H1 (cell line): ENCODE measurements around the gene RTN3. TPM values are rescaled to one million over a fixed set of nuclear protein-coding genes. Genes with fewer than 3 reads are reported as not detected.
A peak's percentile ranks its signal among the peaks of the same experiment; 100 is the strongest.

ENCODE experiments used
- CTCF ChIA-PET: fragments of 300-600 bp; sonication (Branson Sonifier 250); formaldehyde crosslinking; loops from one replicate; lab custom pipeline; 2021; ENCODE audit not compliant: partially characterized antibody; lab: Charles Lee
- POLR2A ChIA-PET: fragments of 300-600 bp; sonication (Branson Sonifier 250); formaldehyde crosslinking; loops from one replicate; lab custom pipeline; 2021; ENCODE audit warnings: inconsistent platforms; ENCODE audit not compliant: partially characterized antibody; lab: Charles Lee
- DNase-seq, 2 experiments: peaks; one replicate each; pipeline versions ENCODE4 v3.0.0 to v3.0.0-alpha.2; 2010 to 2022; ENCODE audit warnings: low spot score in 2 of 2, low read depth in 1 of 2, mixed read lengths in 1 of 2
- FAIRE-seq: peaks from 2 replicates; lab custom pipeline; 2011; peaks lifted over from hg19 to GRCh38; lab: Jason Lieb, UNC
- H2AFZ ChIP-seq: 2 replicates; pipeline ENCODE4 v1.8.1; 2012; ENCODE audit warnings: low read length, inconsistent platforms
- H2AK5ac ChIP-seq: 2 replicates; pipeline ENCODE4 v1.6.1; 2013; ENCODE audit warnings: low read depth, low read length
- H2BK120ac ChIP-seq: replicated peaks from 2 replicates; pipeline ENCODE3; 2013; ENCODE audit warnings: low read depth, low read length, inconsistent platforms
- H2BK12ac ChIP-seq: 2 replicates; pipeline ENCODE4 v1.6.1; 2013; ENCODE audit warnings: low read depth, low read length
- H2BK15ac ChIP-seq: 2 replicates; pipeline ENCODE4 v1.6.1; 2013; ENCODE audit warnings: low read length
- H2BK20ac ChIP-seq: 2 replicates; pipeline ENCODE4 v1.6.1; 2013; ENCODE audit warnings: low read length
- H2BK5ac ChIP-seq: 2 replicates; pipeline ENCODE4 v1.6.1; 2013; ENCODE audit warnings: low read depth, low read length
- H3K14ac ChIP-seq: 2 replicates; pipeline ENCODE4 v1.6.1; 2013; ENCODE audit warnings: inconsistent platforms; ENCODE audit not compliant: insufficient read length
- H3K18ac ChIP-seq: 2 replicates; pipeline ENCODE4 v1.6.1; 2013; ENCODE audit warnings: low read length; ENCODE audit errors: extremely low read depth
- H3K23ac ChIP-seq: 2 replicates; pipeline ENCODE4 v1.6.1; 2013; ENCODE audit warnings: inconsistent platforms; ENCODE audit not compliant: insufficient read length
- H3K23me2 ChIP-seq: 2 replicates; pipeline ENCODE4 v1.6.1; 2013; ENCODE audit warnings: low read depth, low read length
- H3K27ac ChIP-seq: 2 replicates; pipeline ENCODE4 v1.6.1; 2011; ENCODE audit warnings: low read depth, low read length, inconsistent platforms
- H3K27me3 ChIP-seq, 4 experiments: replicated peaks in 1 of 4; 1 replicate in 1 of 4; 2 replicates in 3 of 4; pipeline versions ENCODE4 v1.6.1 to v1.8.1; 2011 to 2013; ENCODE audit warnings: low read length in 3 of 4, mild to moderate bottlenecking in 3 of 4, inconsistent platforms in 2 of 4, mixed read lengths in 2 of 4, moderate library complexity in 1 of 4; ENCODE audit not compliant: control insufficient read depth in 3 of 4, insufficient read depth in 3 of 4; ENCODE audit errors: extremely low read depth in 1 of 4
- H3K36me3 ChIP-seq, 4 experiments: 2 replicates each; pipeline versions ENCODE4 v1.6.1 to v1.8.1; 2011 to 2013; ENCODE audit warnings: mild to moderate bottlenecking in 4 of 4, low read length in 3 of 4, moderate library complexity in 2 of 4, control low read depth in 1 of 4, inconsistent platforms in 1 of 4; ENCODE audit not compliant: insufficient read depth in 4 of 4, control insufficient read depth in 2 of 4
- H3K4ac ChIP-seq: replicated peaks from 2 replicates; pipeline ENCODE3; 2013; ENCODE audit warnings: low read length, low read depth, mixed read lengths, inconsistent platforms; ENCODE audit not compliant: insufficient read length
- H3K4me1 ChIP-seq, 4 experiments: replicated peaks in 1 of 4; 1 replicate in 1 of 4; 2 replicates in 3 of 4; pipeline versions ENCODE4 v1.6.1 to v1.8.1; 2011 to 2013; ENCODE audit warnings: low read length in 3 of 4, inconsistent platforms in 2 of 4, mixed read lengths in 1 of 4; ENCODE audit not compliant: insufficient read depth in 4 of 4, control insufficient read depth in 3 of 4
- H3K4me2 ChIP-seq, 2 experiments: 2 replicates each; pipeline versions ENCODE4 v1.6.1 to v1.8.1; 2011 to 2013; ENCODE audit warnings: low read depth in 2 of 2, low read length in 2 of 2, control low read depth in 1 of 2, inconsistent platforms in 1 of 2, mild to moderate bottlenecking in 1 of 2; ENCODE audit not compliant: insufficient read depth in 1 of 2
- H3K4me3 ChIP-seq, 4 experiments: fragments of 200-600, 300-600 bp in 1 of 4; sonication (generic), shearing (Covaris generic), sonication (Bioruptor Twin) in 1 of 4; 2 replicates each; pipeline versions ENCODE4 v1.5.1 to v1.8.1; 2011 to 2016; ENCODE audit warnings: low read length in 4 of 4, low read depth in 3 of 4, control low read depth in 2 of 4, inconsistent platforms in 2 of 4, mild to moderate bottlenecking in 2 of 4, mixed read lengths in 1 of 4, moderate library complexity in 1 of 4; ENCODE audit not compliant: insufficient read depth in 2 of 4; ENCODE audit errors: extremely low read depth in 1 of 4
- H3K56ac ChIP-seq: replicated peaks from 2 replicates; pipeline ENCODE3; 2013; ENCODE audit warnings: low read depth, mild to moderate bottlenecking, mixed read lengths, low read length, inconsistent platforms; ENCODE audit not compliant: insufficient read length
- H3K79me1 ChIP-seq: 2 replicates; pipeline ENCODE4 v1.6.1; 2013; ENCODE audit warnings: low read depth, low read length, control low read depth
- H3K79me2 ChIP-seq, 2 experiments: 2 replicates each; pipeline versions ENCODE4 v1.6.1 to v1.8.1; 2012 to 2013; ENCODE audit warnings: low read length in 2 of 2, mild to moderate bottlenecking in 2 of 2, inconsistent platforms in 1 of 2; ENCODE audit not compliant: insufficient read depth in 2 of 2, control insufficient read depth in 1 of 2
- H3K9ac ChIP-seq, 4 experiments: replicated peaks in 1 of 4; 1 replicate in 1 of 4; 2 replicates in 3 of 4; pipeline versions ENCODE4 v1.6.1 to v1.8.1; 2011 to 2013; ENCODE audit warnings: low read depth in 3 of 4, low read length in 3 of 4, control low read depth in 2 of 4, mild to moderate bottlenecking in 2 of 4, moderate library complexity in 2 of 4, inconsistent platforms in 1 of 4; ENCODE audit errors: extremely low read depth in 1 of 4
- H3K9me3 ChIP-seq, 2 experiments: 2 replicates each; pipeline versions ENCODE4 v1.6.1 to v1.8.1; 2012 to 2013; ENCODE audit warnings: mild to moderate bottlenecking in 2 of 2, moderate library complexity in 2 of 2, control low read depth in 1 of 2, inconsistent platforms in 1 of 2, low read depth in 1 of 2, low read length in 1 of 2, mixed read lengths in 1 of 2; ENCODE audit not compliant: insufficient read depth in 2 of 2
- H4K20me1 ChIP-seq, 2 experiments: replicated peaks in 1 of 2; 2 replicates each; pipeline versions ENCODE3 to v1.8.1; 2011 to 2013; ENCODE audit warnings: inconsistent platforms in 2 of 2, low read length in 2 of 2, mild to moderate bottlenecking in 1 of 2; ENCODE audit not compliant: insufficient read depth in 2 of 2, control insufficient read depth in 1 of 2
- H4K5ac ChIP-seq: 2 replicates; pipeline ENCODE4 v1.6.1; 2013; ENCODE audit warnings: low read length, low read depth, mixed read lengths, inconsistent platforms; ENCODE audit not compliant: insufficient read length
- H4K8ac ChIP-seq: 2 replicates; pipeline ENCODE4 v1.8.0; 2013; ENCODE audit warnings: mild to moderate bottlenecking, moderate library complexity, low read length, inconsistent platforms; ENCODE audit not compliant: insufficient read depth; ENCODE audit errors: extremely low read depth
- H4K91ac ChIP-seq: replicated peaks from 2 replicates; pipeline ENCODE3; 2013; ENCODE audit warnings: low read length, mixed read lengths, inconsistent platforms; ENCODE audit not compliant: insufficient read length
- CBX8 ChIP-seq: fragments of 300-800, 300-1000 bp; sonication (generic); IDR thresholded peaks from 2 replicates; pipeline ENCODE4 v1.7.1; 2016; ENCODE audit warnings: low read depth, low read length, borderline replicate concordance
- CEBPB ChIP-seq: IDR thresholded peaks from 2 replicates; pipeline ENCODE4 v1.6.1; 2012; ENCODE audit warnings: low read depth, low read length
- CHD1 ChIP-seq: IDR thresholded peaks from 2 replicates; pipeline ENCODE4 v1.6.1; 2012; ENCODE audit warnings: low read depth, low read length, improper control_type of control experiment
- MAX ChIP-seq: IDR thresholded peaks from 2 replicates; pipeline ENCODE4 v1.6.1; 2012; ENCODE audit warnings: inconsistent platforms
- POLR2A ChIP-seq, 2 experiments: IDR thresholded peaks; 1 replicate in 1 of 2; 2 replicates in 1 of 2; pipeline ENCODE4 v1.6.1; 2011; ENCODE audit warnings: low read depth in 2 of 2, low read length in 2 of 2, mild to moderate bottlenecking in 2 of 2; ENCODE audit errors: control extremely low read depth in 1 of 2
- RAD21 ChIP-seq, 2 experiments: IDR thresholded peaks in 1 of 2; conservative IDR thresholded peaks in 1 of 2; 2 replicates each; pipeline ENCODE4 v1.6.1; 2011; ENCODE audit warnings: low read depth in 2 of 2, low read length in 2 of 2, improper control_type of control experiment in 1 of 2, inconsistent platforms in 1 of 2, mild to moderate bottlenecking in 1 of 2, moderate library complexity in 1 of 2
- SP1 ChIP-seq: IDR thresholded peaks from 2 replicates; pipeline ENCODE4 v1.6.1; 2011; ENCODE audit warnings: low read depth, low read length
- SP4 ChIP-seq: IDR thresholded peaks from 2 replicates; pipeline ENCODE4 v1.6.1; 2012; ENCODE audit warnings: low read length, inconsistent platforms
- TEAD4 ChIP-seq: IDR thresholded peaks from 2 replicates; pipeline ENCODE4 v1.6.1; 2012; ENCODE audit warnings: low read depth, low read length, inconsistent platforms, mixed read lengths
- USF2 ChIP-seq: IDR thresholded peaks from 2 replicates; pipeline ENCODE4 v1.6.1; 2011; ENCODE audit warnings: low read length, improper control_type of control experiment
- WGBS, 2 experiments: shearing (Covaris generic) in 1 of 2; methylation state at CpG; one replicate each; pipeline versions ENCODE4 v1.1.6 to v1.1.7; 2013 to 2015; ENCODE audit warnings: low lambda C conversion rate in 2 of 2, mixed read lengths in 2 of 2, inconsistent platforms in 1 of 2, low coverage in 1 of 2, missing lambda C conversion rate in 1 of 2; ENCODE audit not compliant: insufficient replicate concordance in 2 of 2, insufficient coverage in 1 of 2, insufficient read length in 1 of 2; ENCODE audit errors: extremely low coverage in 1 of 2, missing lambda C conversion rate in 1 of 2; 5-methylcytosine and 5-hydroxymethylcytosine counted together
- polyA plus RNA-seq, 7 experiments: library from polyadenylated mRNA; depleted of rRNA in 3 of 7; stranded (reverse) in 5 of 7; unstranded in 2 of 7; fragments of >200 nt in 5 of 7; fragments of 200-250 nt in 2 of 7; gene quantifications; 1 replicate in 5 of 7; 2 replicates in 1 of 7; 4 replicates in 1 of 7; pipeline versions ENCODE4 v1.2.1 to v1.2.3, GENCODE V29; 2011 to 2013; ENCODE audit warnings: missing spikeins in 2 of 7, mixed read lengths in 2 of 7
- total RNA-seq: library from RNA; stranded (reverse); fragmentation: NEBNext Ultra II Directional; extraction: Animal tissue kit (Norgen Biotek cat#: 25700); gene quantifications from 2 replicates; pipeline ENCODE4 v1.2.1, GENCODE V29; 2021

RTN3 gene
- total and polyA plus RNA-seq, 2 of the 8 experiments (the other 6 are each of a cell fraction or from before 2014, with no cell fraction given), result 160 to 203 TPM

GRCh38 chr11:63762654-63763495 is 81.6 kb downstream of the RTN3 start:
- H4K91ac ChIP-seq, result peak overlapping the region; percentile 90
- H3K9me3 ChIP-seq, result no peaks in the 10 kb centered on the region
- peak overlapping the region; percentile 94 for H3K56ac ChIP-seq
- ChIA-PET CTCF (interaction anchor here (1.1 to 1.5 kb wide), 2 partner anchors 48 to 74 kb away, joined by 4 to 5 read pairs; no protein-coding TSS in a partner anchor), POLR2A (interaction anchor here (0.5 to 6.8 kb wide), 15 partner anchors 8 to 223 kb away, joined by 3 to 73 read pairs (median 4); partner anchors contain the start of genes RCOR2 and RTN3)
- peaks cover 21 to 22% of the 10 kb centered on the region in 2 experiments for H4K20me1 ChIP-seq
- no peak overlapping the region for H2BK15ac ChIP-seq
- H2BK5ac ChIP-seq, result peak overlapping the region; percentile 94
- H3K18ac ChIP-seq, result peak overlapping the region; percentile 97
- H4K5ac ChIP-seq, result peak overlapping the region; percentile 77
- DNase-seq (peak in 1 of 2 experiments; percentile 77), FAIRE-seq (no peak)
- H2BK120ac ChIP-seq, result no peak overlapping the region
- peak overlapping the region; percentile 81 for H4K8ac ChIP-seq
- peaks cover 0 to 50% of the 10 kb centered on the region in 2 experiments; a peak in 2 of 4 replicates for H3K79me2 ChIP-seq
- WGBS, 2 experiments, result 1% methylated on average over 38 of the region's 96 CpGs; no CpG with 5 or more reads in 1 of the 2 experiments
- H3K14ac ChIP-seq, result no peak overlapping the region
- no peak overlapping the region for H2AFZ ChIP-seq
- peak overlapping the region; percentile 84 to 96 (median 88) for H3K4me3 ChIP-seq
- peaks cover 6% of the 10 kb centered on the region; the same call in 1 of the 2 replicates for H3K23me2 ChIP-seq
- peaks cover 0 to 26% (median 1%) of the 10 kb centered on the region in 4 experiments; a peak in 2 of 8 replicates for H3K36me3 ChIP-seq
- peak overlapping the region; percentile 78; the same call in 1 of the 2 replicates for H3K27ac ChIP-seq
- no peak overlapping the region for H3K23ac ChIP-seq
- peak overlapping the region; percentile 86 for H3K4ac ChIP-seq
- peak overlapping the region; percentile 77 to 95 (median 87) for H3K9ac ChIP-seq
- H3K27me3 ChIP-seq, result no peaks in the 10 kb centered on the region
- H2AK5ac ChIP-seq, result no peak overlapping the region
- H3K79me1 ChIP-seq, result peaks cover 9% of the 10 kb centered on the region
- H3K4me2 ChIP-seq, result peak overlapping the region; percentile 78 to 93
- H2BK20ac ChIP-seq, result no peak overlapping the region
- H2BK12ac ChIP-seq, result no peak overlapping the region
- H3K4me1 ChIP-seq, result peaks cover 5 to 39% (median 27%) of the 10 kb centered on the region in 4 experiments
- TF ChIP-seq CHD1 (no peak), RAD21 (IDR thresholded peaks at IDR 0.05 in 1 of 2, conservative IDR thresholded peaks at IDR 0.05 in 1 of 2; ENCODE audit: low read depth in 2 of 2, low read length in 2 of 2) (0 out of 4 replicates have a peak, but pooled peaks of 1 of the 2 experiments have one; percentile 2), SP4 (no peak), SP1 (no peak), USF2 (no peak), CBX8 (no peak), MAX (peak; percentile 48), TEAD4 (no peak), CEBPB (no peak), POLR2A (IDR thresholded peaks at IDR 0.05; ENCODE audit: control extremely low read depth in 1 of 2, low read depth in 2 of 2, low read length in 2 of 2) (peak in 1 of 2 experiments; percentile 90; a peak in 1 of 3 replicates)
